T-helper 1 cell treated with Interleukin-12 subunit alpha and Interleukin-12 subunit beta and Interleukin-4 antibody, amounts not matched to agents 30 μg/mL and 1 μg/mL, for 36 hours (primary cell): Measurements from ENCODE around the gene SP140.
A peak's percentile ranks its signal among the peaks of the same experiment; 100 is the strongest.
"Not testable (repeated sequence)": the region's sequence is repeated elsewhere in the genome, so short reads cannot be mapped to it uniquely, and the experiment has no call there.

Experiments
- H3K27ac Mint-ChIP-seq: one replicate; pipeline ENCODE4 v1.8.0; 2021; ENCODE audit warnings: mild to moderate bottlenecking, mixed read lengths
- H3K27me3 Mint-ChIP-seq: one replicate; pipeline ENCODE4 v1.8.0; 2021; ENCODE audit warnings: low read depth, mixed read lengths
- H3K36me3 Mint-ChIP-seq: one replicate; pipeline ENCODE4 v1.8.0; 2021; ENCODE audit warnings: low read depth, mixed read lengths
- H3K4me1 Mint-ChIP-seq: one replicate; pipeline ENCODE4 v1.8.0; 2021; ENCODE audit warnings: low read depth, mixed read lengths
- H3K4me3 Mint-ChIP-seq: one replicate; pipeline ENCODE4 v1.8.0; 2021; ENCODE audit warnings: mild to moderate bottlenecking, moderate library complexity, mixed read lengths
- H3K9me3 Mint-ChIP-seq: one replicate; pipeline ENCODE4 v1.8.0; 2021; ENCODE audit warnings: mixed read lengths

The SP140 gene

GRCh38 chr2:230289311-230289710 lies 63.8 kb downstream of the SP140 start:
- H3K27ac Mint-ChIP-seq, H3K27me3 Mint-ChIP-seq, H3K4me3 Mint-ChIP-seq, H3K9me3 Mint-ChIP-seq: not testable (repeated sequence)
- Mint-ChIP-seq H3K36me3 (peaks cover 71% of the 10 kb centered on the region), H3K4me1 (peaks cover 21% of the 10 kb centered on the region)

- H3K4me3 Mint-ChIP-seq, result no peak overlapping the region
- no peaks in the 10 kb centered on the region for H3K27me3 Mint-ChIP-seq
- peaks cover 6% of the 10 kb centered on the region for H3K4me1 Mint-ChIP-seq
- peaks cover 39% of the 10 kb centered on the region for H3K9me3 Mint-ChIP-seq
- no peak overlapping the region for H3K27ac Mint-ChIP-seq
- H3K36me3 Mint-ChIP-seq, result peaks cover 88% of the 10 kb centered on the region
Measured at GRCh38 chr2:230295192-230295591, 69.7 kb downstream of the SP140 start.

- H3K4me1 Mint-ChIP-seq, result peaks cover 6% of the 10 kb centered on the region
- H3K27ac Mint-ChIP-seq, result peak overlapping the region; percentile 58
- peaks cover 54% of the 10 kb centered on the region for H3K9me3 Mint-ChIP-seq
- peaks cover 92% of the 10 kb centered on the region for H3K36me3 Mint-ChIP-seq
- H3K27me3 Mint-ChIP-seq, result no peaks in the 10 kb centered on the region
- no peak overlapping the region for H3K4me3 Mint-ChIP-seq
Measured at GRCh38 chr2:230296917-230297316, 71.4 kb downstream of the SP140 start.

- H3K27ac Mint-ChIP-seq, result no peak overlapping the region
- peaks cover 74% of the 10 kb centered on the region for H3K9me3 Mint-ChIP-seq
Measured at GRCh38 chr2:230299618-230300017, 74.1 kb downstream of the SP140 start.

GRCh38 chr2:230305416-230306275 lies 80.1 kb downstream of the SP140 start:
- H3K27ac Mint-ChIP-seq, result no peak overlapping the region
- H3K4me3 Mint-ChIP-seq, result no peak overlapping the region
- H3K27me3 Mint-ChIP-seq, result no peaks in the 10 kb centered on the region
- peaks cover 70% of the 10 kb centered on the region for H3K36me3 Mint-ChIP-seq
- H3K4me1 Mint-ChIP-seq, result peaks cover 5% of the 10 kb centered on the region
- H3K9me3 Mint-ChIP-seq, result peaks cover 38% of the 10 kb centered on the region

More at GRCh38 chr2:230299618-230300017, 74.1 kb downstream of the SP140 start:
- peaks cover 94% of the 10 kb centered on the region for H3K36me3 Mint-ChIP-seq
- peaks cover 6% of the 10 kb centered on the region for H3K4me1 Mint-ChIP-seq
- no peak overlapping the region for H3K4me3 Mint-ChIP-seq
- H3K27me3 Mint-ChIP-seq, result no peaks in the 10 kb centered on the region

GRCh38 chr2:230306474-230306873 lies 80.9 kb downstream of the SP140 start:
- Mint-ChIP-seq H3K36me3 (peaks cover 62% of the 10 kb centered on the region), H3K27ac (no peak overlapping the region), H3K27me3 (no peaks in the 10 kb centered on the region), H3K4me3 (no peak overlapping the region), H3K9me3 (peaks cover 31% of the 10 kb centered on the region), H3K4me1 (peaks cover 5% of the 10 kb centered on the region)

GRCh38 chr2:230307485-230307884 lies 81.9 kb downstream of the SP140 start:
- peaks cover 7% of the 10 kb centered on the region for H3K4me1 Mint-ChIP-seq
- H3K27ac Mint-ChIP-seq, result no peak overlapping the region
- H3K4me3 Mint-ChIP-seq, result no peak overlapping the region
- H3K9me3 Mint-ChIP-seq, result peaks cover 24% of the 10 kb centered on the region
- no peaks in the 10 kb centered on the region for H3K27me3 Mint-ChIP-seq
- peaks cover 65% of the 10 kb centered on the region for H3K36me3 Mint-ChIP-seq

GRCh38 chr2:230308402-230309000 lies 83.0 kb downstream of the SP140 start:
- no peak overlapping the region for H3K4me3 Mint-ChIP-seq
- H3K27me3 Mint-ChIP-seq, result no peaks in the 10 kb centered on the region
- H3K4me1 Mint-ChIP-seq, result peaks cover 7% of the 10 kb centered on the region
- peaks cover 14% of the 10 kb centered on the region for H3K9me3 Mint-ChIP-seq
- H3K36me3 Mint-ChIP-seq, result peaks cover 65% of the 10 kb centered on the region
- no peak overlapping the region for H3K27ac Mint-ChIP-seq

- not testable (repeated sequence) for H3K4me3 Mint-ChIP-seq, H3K9me3 Mint-ChIP-seq, H3K27me3 Mint-ChIP-seq, H3K27ac Mint-ChIP-seq
- Mint-ChIP-seq H3K36me3 (peaks cover 65% of the 10 kb centered on the region), H3K4me1 (peaks cover 16% of the 10 kb centered on the region)
Measured at GRCh38 chr2:230310792-230311191, 85.3 kb downstream of the SP140 start.

- H3K4me1 Mint-ChIP-seq, result peaks cover 18% of the 10 kb centered on the region
Measured at GRCh38 chr2:230311634-230312033, 86.1 kb downstream of the SP140 start.

GRCh38 chr2:230312638-230313037 lies 87.1 kb downstream of the SP140 start:
- H3K4me3 Mint-ChIP-seq, result no peak overlapping the region
- no peak overlapping the region for H3K27ac Mint-ChIP-seq
- peaks cover 63% of the 10 kb centered on the region for H3K36me3 Mint-ChIP-seq
- H3K9me3 Mint-ChIP-seq, result no peaks in the 10 kb centered on the region
- no peaks in the 10 kb centered on the region for H3K27me3 Mint-ChIP-seq
- peaks cover 23% of the 10 kb centered on the region for H3K4me1 Mint-ChIP-seq

More at GRCh38 chr2:230311634-230312033, 86.1 kb downstream of the SP140 start:
- not testable (repeated sequence) for H3K27ac Mint-ChIP-seq, H3K27me3 Mint-ChIP-seq, H3K9me3 Mint-ChIP-seq, H3K4me3 Mint-ChIP-seq
- peaks cover 68% of the 10 kb centered on the region for H3K36me3 Mint-ChIP-seq

- no peak overlapping the region for H3K4me3 Mint-ChIP-seq
- peaks cover 57% of the 10 kb centered on the region for H3K36me3 Mint-ChIP-seq
- H3K4me1 Mint-ChIP-seq, result peaks cover 54% of the 10 kb centered on the region
- no peaks in the 10 kb centered on the region for H3K27me3 Mint-ChIP-seq
- peaks cover 9% of the 10 kb centered on the region for H3K9me3 Mint-ChIP-seq
- peak overlapping the region; percentile 91 for H3K27ac Mint-ChIP-seq
Measured at GRCh38 chr2:230317366-230317765, 91.8 kb downstream of the SP140 start.

- peak overlapping the region; percentile 91 for H3K27ac Mint-ChIP-seq
- H3K27me3 Mint-ChIP-seq, result no peaks in the 10 kb centered on the region
- peaks cover 14% of the 10 kb centered on the region for H3K9me3 Mint-ChIP-seq
- H3K4me3 Mint-ChIP-seq, result peak overlapping the region; percentile 74
- H3K4me1 Mint-ChIP-seq, result peaks cover 59% of the 10 kb centered on the region
- H3K36me3 Mint-ChIP-seq, result peaks cover 52% of the 10 kb centered on the region
Measured at GRCh38 chr2:230318190-230319121, 92.9 kb downstream of the SP140 start.

- H3K4me3 Mint-ChIP-seq, result peak overlapping the region; percentile 74
- peak overlapping the region; percentile 91 for H3K27ac Mint-ChIP-seq
- H3K27me3 Mint-ChIP-seq, result no peaks in the 10 kb centered on the region
- peaks cover 43% of the 10 kb centered on the region for H3K36me3 Mint-ChIP-seq
- peaks cover 14% of the 10 kb centered on the region for H3K9me3 Mint-ChIP-seq
- peaks cover 57% of the 10 kb centered on the region for H3K4me1 Mint-ChIP-seq
Measured at GRCh38 chr2:230319211-230319862, 93.8 kb downstream of the SP140 start.
